NT2/D1 (cell line): ENCODE data around the gene CIITA.

Source experiments
- YY1 ChIP-seq: IDR thresholded peaks from 2 replicates; pipeline ENCODE4 v1.6.1; 2011; ENCODE audit not compliant: insufficient read length, insufficient read depth
- ZNF274 ChIP-seq: IDR thresholded peaks from 2 replicates; pipeline ENCODE4 v1.6.1; 2011; ENCODE audit warnings: mild to moderate bottlenecking, low read depth, low read length

- TF ChIP-seq YY1 (no peak), ZNF274 (no peak)
Measured at GRCh38 chr16:10957771-10958482, 80.9 kb downstream of the CIITA start.
